GM18873 (cell line): ENCODE measurements around the gene NDUFV1.
"Not testable (repeated sequence)": the region's sequence is repeated elsewhere in the genome, so short reads cannot be mapped to it uniquely, and the experiment has no call there.

ENCODE experiments used
- ATAC-seq: cut with Tn5 transposase; IDR thresholded peaks from one replicate; pipeline ENCODE4 v1.9.1; 2021; ENCODE audit warnings: mild to moderate bottlenecking, moderate library complexity, moderate number of reproducible peaks; ENCODE audit not compliant: unreplicated experiment, low FRiP score

The NDUFV1 gene

GRCh38 chr11:67606492-67607295, at the start of gene NDUFV1:
NDUFV1 (plus strand) TSS chr11:67606936; CDS start chr11:67607005, 69 bp downstream.
- ATAC-seq = peak; percentile 81

DNA sequence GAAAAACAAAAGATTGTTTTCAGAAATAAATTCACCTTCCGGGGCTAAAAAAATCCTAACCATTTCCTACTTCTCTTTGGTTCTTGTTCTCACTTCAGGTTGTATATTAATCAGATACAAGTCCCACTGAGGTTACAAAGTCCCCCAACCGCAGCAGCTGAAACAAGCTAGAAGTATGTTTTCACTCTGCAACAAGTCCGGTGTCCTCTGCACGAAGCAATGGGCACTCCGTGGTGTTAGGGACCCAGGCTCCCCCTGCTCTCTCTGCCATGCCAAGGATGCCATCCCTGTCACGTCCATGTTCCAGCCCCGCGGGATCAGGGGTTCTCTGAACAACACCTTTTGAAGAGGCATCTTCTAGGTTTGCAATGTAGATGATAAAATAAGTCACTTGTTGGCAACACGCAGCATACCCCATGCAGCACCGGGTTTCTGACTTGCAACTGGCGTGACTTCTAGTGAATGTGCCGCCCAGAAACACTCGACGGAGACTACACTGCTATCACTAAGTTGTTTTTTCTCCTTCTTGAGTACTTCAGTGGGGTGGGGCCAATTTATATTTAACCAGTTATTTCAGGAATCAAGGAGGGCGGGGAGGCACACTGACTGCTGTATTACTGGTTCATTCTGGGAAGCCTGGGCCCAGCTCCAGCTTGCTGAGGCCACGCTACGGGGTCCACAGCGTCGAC, 48.5 kb upstream of the NDUFV1 start:
- no peak for ATAC-seq

GRCh38 chr11:67561971-67562619, 44.6 kb upstream of the NDUFV1 start:
- peak; percentile 54 for ATAC-seq

DNA sequence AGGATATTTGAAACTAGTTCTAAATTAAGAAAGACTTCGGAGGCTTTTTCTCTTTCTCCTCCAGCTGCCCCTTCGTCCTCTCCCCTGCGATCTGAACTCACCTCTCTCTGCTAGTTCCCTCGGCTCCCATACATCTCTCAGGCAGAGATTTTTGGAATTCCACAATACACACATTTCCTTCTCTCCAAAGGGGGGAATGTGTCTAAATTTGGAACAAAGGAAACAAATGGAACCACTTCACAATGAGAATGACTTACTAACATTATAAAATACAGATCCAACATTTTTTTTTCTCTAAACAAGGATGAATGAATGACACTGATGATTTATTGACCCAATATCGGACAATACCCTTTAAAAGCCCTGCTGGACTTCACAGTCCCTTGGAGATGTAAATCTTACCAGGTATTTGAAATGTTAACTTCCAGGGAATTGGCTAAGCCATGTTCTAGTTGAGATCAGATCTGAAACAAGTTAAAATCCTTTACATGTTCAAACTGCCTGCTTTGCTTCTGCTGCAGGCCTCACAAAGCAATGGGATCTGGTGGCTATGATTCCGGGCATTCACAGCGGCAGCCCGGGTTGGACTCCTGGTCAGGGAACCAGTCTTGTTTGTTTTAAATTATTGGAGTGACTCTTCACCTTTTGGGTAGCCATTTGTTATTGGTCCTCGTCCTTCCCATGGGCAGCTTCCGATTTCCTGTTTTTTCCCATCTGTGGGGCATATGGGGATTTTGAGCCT, 43.6 kb upstream of the NDUFV1 start:
- ATAC-seq = no peak

DNA sequence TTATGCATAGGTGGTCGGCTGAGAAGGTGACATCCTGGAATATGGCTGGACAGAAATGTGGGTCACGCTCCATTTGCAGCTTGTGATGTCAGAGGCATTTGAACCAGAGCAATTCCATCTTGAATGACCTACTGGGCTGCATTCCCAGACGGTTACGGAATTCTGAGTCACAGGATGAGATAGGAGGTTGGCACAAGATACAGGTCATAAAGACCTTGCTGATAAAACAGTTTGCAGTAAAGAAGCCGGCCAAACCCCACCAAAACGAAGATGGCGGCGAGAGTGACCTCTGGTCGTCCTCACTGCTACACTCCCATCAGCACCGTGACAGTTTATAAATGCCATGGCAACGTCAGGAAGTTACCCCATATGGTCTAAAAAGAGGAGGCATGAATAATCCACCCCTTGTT, 43.0 kb upstream of the NDUFV1 start:
- not testable (repeated sequence) for ATAC-seq

DNA sequence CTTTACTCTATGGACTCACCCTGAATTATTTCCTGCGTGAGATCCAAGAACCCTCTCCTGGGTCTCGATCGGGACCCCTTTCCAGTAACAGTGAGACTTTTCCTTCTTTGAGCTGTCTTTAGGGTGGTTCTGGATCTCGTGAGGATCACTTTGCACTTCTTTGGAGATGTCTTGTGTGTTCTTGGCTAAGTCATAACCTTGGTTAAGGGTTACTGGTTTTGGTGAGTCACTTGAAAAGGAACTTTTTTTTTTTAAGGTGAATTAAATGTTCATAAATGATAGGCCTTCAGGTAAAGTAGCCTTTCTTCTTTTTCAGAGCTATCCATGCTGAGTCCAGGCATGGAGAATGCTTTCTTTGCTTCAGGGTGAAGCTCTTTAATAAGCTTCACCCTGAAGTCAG, 42.5 kb upstream of the NDUFV1 start:
- ATAC-seq = no peak

DNA sequence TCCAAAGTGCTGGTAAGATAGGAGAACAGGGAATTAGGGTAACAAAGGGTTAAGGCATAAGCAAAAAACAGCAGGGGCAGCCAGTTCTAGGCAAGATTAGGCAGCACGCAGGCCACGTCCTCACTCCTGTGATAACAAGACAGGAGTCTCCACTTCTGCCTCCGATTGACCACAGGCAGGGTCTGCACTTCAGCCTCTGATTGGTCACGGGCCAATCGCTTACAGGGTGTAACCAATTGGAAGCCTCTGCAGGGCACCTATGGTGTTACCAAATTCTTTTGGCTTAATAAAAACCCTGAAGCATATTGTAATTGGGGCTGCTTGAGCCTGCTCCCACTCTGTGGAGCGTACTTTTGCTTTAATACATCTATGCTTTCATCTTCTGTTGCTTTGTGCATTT, 35.3 kb upstream of the NDUFV1 start:
- ATAC-seq = no peak

- ATAC-seq = no peak
Measured at GRCh38 chr11:67572305-67572704, 34.4 kb upstream of the NDUFV1 start.

GRCh38 chr11:67572747-67573419, 33.9 kb upstream of the NDUFV1 start:
- no peak for ATAC-seq

DNA sequence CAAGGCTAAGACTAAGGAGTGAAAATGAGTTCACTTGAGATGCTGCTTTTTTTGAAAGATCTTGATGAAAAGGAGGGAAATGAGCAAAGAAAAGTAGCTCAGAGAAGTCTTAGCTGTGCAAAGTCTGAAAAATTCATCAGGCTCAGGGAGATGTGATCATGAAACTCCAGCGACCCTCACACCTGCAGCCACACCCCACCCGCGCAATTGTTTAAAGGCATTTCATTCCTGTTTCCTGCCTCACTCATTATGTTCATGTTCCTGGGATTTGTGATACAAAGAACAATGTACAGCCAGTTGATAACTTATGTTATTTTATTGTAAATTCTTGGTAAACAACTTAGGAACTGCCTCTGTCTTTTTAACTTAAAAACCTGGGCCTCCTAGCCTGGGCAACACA, 31.8 kb upstream of the NDUFV1 start:
- ATAC-seq = no peak

DNA sequence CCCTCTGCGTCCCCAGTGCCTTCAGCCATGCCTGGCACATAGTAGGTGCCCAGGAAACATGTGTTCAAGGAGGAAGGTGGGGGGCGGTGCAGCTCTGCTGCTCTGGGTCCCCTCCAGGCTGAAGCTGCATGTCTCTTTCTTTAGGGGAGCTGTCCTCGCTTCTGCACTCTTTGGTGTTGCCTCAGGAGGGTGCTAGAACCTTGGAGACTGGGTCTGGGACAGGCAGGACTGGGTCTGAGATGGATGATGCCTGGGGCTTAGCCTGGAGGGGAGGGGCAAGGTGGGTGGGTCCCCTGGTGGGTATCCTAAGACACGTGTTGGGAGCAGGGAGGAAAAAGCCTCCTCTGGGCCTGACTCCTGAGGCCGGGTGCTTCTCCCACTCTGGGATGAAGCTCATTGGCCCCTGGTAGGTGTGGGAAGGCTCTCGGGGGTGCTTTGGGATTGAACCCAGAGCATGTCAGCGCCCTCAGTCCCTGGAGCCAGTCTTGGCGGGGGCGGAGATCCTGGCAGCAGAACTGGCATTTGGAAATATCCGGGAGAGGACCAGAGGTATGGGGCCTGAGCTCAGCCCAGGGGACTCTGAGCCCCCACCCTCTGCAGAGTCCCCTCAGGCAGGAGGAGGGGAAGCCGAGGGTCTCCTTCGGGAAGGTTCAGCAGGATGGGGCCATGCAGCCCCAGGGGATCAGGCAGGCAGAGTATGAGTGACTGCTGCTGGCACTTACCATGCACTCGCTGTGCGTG, 29.8 kb upstream of the NDUFV1 start:
- ATAC-seq = no peak

GRCh38 chr11:67577951-67578350, 28.8 kb upstream of the NDUFV1 start:
- ATAC-seq = no peak

DNA sequence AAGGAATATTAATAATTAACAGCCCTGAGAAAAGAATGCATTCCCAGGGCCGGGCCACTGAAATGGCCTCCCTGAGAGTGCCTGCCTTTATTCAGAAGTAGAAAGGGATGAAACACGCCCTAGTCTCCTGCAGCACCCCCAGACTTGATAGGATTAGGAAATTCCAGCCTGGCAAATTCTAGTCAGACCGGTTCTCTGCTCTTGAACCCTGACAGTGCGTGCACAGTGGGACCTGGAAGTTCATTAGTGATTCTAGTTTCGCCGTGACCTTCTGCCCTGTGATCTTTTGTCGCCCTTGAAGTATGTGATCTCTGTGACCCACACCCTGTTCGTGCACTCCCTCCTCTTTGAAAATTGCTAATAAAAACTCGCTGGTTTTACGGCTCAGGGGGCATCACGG, 25.3 kb upstream of the NDUFV1 start:
- ATAC-seq = no peak

GRCh38 chr11:67582011-67582410, 24.7 kb upstream of the NDUFV1 start:
- ATAC-seq = no peak

GRCh38 chr11:67583247-67584204, 23.2 kb upstream of the NDUFV1 start, which contains the start of gene GSTP1:
GSTP1 (plus strand) TSS chr11:67583812; CDS start chr11:67583844, 32 bp downstream.
- no peak for ATAC-seq

- no peak for ATAC-seq
Measured at GRCh38 chr11:67584205-67584880, 22.4 kb upstream of the NDUFV1 start.
